Right ventricle myocardium inferior (tissue), 1 donor: Measurements from ENCODE around the gene SLC16A13. TPM values are rescaled to one million over a fixed set of nuclear protein-coding genes. Genes with fewer than 3 reads are reported as not detected.
"Not testable (repeated sequence)": the region's sequence is repeated elsewhere in the genome, so short reads cannot be mapped to it uniquely, and the experiment has no call there.

ENCODE experiments used
- ATAC-seq: fragments of 200-7000 bp; cut with Tn5 transposase; one replicate; pipeline ENCODE4 v1.9.1; 2020; ENCODE audit warnings: mild to moderate bottlenecking, moderate library complexity
- DNase-seq: peaks from one replicate; pipeline ENCODE4 v3.0.0; 2021; ENCODE audit errors: missing footprints
- intact Hi-C: fragments of 100-400 bp; cut with DNase I; formaldehyde crosslinking; loops from one replicate; pipeline ENCODE4 v1.11.0; 2022
- total RNA-seq: library from RNA; stranded (reverse); fragmentation: NEBNext Ultra II Directional; extraction: Animal tissue kit (Norgen Biotek cat#: 25700); gene quantifications from one replicate; pipeline ENCODE4 v1.2.1, GENCODE V29; 2021
- donor health status: DM: no; HTN: yes; CAD: no; lungs with severe emphysema.

Gene SLC16A13
- total RNA-seq, 1 donor from 2014 or later: 1.8 TPM

DNA sequence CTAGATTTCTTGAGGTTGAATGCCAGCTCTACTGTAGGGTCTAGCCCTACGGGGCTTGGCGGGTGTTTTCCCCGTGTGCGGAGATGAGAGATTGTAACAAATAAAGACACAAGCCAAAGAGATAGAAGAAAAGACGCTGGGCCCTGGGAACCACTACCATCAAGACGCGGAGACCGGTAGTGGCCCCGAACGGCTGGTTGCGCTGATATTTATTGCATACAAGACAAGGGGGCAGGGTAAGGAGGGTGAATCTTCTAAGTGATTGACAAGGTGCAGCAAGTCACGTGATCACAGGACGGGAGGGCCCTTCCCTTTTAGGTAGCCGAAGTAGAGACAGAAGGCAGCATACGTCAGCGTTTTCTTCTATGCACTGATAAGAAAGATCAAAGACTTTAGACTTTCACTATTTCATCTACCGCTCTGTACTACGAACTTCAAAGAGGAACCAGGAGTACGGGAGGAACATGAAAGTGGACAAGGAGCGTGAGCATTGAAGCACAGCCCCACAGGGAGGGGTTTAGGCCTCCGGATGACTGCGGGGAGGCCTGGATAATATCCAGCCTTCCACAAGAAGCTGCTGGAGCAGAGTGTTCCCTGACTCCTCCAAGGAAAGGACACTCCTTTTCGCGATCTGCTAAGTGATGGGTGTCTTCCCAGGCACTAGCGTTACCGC is 11.0 kb downstream of the SLC16A13 start:
- not testable (repeated sequence) for DNase-seq, ATAC-seq
- intact Hi-C loops: loop anchor here (1.0 to 2.0 kb wide), 2 partner anchors 89 to 130 kb away; no protein-coding TSS in a partner anchor

DNA sequence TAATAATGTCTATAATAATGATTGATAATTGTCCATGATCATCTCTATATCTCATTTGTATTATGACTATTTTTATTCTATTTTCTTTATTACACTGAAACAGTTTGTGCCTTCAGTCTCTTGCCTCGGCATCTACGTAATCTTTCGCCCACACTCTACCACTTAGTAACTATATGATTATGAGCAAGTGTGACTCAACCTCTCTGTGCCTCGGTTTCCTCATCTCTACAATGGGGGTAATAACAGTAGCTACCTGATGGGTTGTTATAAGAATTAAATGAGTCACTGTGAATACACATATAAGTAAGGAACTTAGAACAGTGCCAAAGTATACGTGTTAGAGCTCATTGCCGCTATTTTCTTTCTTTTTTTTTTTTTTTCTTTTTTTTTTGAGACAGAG is 11.8 kb downstream of the SLC16A13 start:
- DNase-seq: no peak
- intact Hi-C loops: loop anchor here (2.0 kb wide), 1 partner anchor 129 kb away; no protein-coding TSS in a partner anchor
- ATAC-seq: no peak

DNA sequence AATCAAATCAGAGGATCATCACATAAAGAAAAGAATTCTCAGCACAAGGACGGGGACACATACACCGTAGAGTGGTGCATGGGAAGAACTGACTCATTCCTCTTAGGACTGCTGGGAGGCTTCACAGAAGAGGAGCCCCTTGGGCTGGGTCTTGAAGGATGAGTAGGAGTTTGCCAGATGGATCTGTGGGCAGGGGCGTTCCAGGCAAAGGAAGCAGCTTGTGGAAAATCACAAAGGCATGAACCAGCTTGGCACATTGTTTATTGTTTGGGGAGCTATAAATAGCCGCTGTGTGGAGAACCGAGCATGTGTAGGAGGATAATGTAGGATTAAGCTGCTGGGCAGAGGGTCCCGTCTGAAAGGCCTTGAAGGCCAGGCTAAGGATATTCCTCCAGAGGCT is 13.2 kb downstream of the SLC16A13 start:
- intact Hi-C loops: no loop called here
- ATAC-seq (no peak), DNase-seq (no peak)

DNA sequence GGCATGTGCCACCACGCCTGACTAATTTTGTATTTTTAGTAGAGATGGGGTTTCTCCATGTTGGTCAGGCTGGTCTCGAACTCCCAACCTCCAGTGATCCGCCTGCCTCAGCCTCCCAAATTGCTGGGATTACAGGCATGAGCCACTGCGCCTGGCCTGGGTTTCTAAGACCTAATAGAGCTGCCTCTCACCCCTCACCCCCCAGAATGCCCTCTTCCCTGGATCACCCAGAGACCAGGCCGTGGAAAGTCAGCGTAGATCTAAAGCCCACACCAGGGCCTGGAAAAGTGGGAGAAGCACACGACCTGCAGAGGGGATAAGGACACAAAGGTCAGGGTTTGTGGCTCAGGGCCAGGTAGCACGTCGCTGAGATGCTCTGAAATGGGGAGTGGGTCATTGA is 14.8 kb downstream of the SLC16A13 start:
- ATAC-seq, DNase-seq, intact Hi-C loops: not testable (repeated sequence)

DNA sequence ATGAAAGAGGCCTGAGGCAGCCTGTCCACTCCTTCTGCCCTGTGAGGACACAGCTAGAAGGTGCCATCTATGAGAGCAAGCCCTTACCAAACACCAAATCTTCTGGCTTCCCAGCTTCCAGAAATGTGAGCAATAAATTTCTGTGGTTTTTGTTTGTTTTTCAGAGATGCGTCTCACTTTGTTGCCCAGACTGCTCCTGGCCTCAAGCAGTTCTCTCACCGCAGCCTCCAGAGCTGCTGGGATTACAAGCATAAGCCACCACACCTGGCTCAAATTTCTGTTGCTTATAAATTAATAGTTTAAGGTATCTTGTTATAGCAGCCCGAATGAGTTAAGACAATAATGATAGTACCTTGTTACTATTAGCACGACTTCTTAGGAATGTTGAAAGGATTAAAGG is 20.6 kb downstream of the SLC16A13 start:
- intact Hi-C loops: no loop called here
- no peak for DNase-seq
- no peak for ATAC-seq

DNA sequence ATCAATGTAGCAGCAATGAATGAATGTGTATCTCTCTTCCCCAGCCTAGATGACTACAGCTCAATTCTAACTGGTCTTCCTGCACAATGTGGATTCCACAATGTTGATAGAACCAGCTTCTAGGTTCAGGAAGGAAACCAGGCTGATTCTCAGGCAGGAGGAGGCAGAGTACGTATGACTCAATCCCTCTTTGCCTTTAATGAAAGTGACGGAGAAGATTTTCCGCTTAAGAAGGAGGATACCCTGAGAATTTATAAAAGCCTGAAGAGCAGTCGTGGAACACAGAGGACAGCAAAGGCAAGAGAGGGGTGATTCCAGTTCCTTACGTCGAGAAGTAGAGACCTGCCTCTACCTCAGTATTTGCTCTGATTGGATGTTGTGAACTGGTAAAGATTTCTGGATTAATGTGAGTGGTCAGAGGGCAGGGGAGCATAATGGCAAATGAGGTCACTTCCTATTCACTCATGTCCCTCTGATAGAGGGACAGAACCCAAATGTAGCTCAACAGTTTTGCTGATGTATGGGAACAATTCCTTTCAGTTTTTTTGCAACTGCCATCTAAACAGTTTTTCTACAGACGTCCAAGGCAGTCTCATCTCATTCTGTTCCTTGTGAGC is 23.1 kb downstream of the SLC16A13 start:
- intact Hi-C loops: no loop called here
- DNase-seq (no peak), ATAC-seq (no peak)

DNA sequence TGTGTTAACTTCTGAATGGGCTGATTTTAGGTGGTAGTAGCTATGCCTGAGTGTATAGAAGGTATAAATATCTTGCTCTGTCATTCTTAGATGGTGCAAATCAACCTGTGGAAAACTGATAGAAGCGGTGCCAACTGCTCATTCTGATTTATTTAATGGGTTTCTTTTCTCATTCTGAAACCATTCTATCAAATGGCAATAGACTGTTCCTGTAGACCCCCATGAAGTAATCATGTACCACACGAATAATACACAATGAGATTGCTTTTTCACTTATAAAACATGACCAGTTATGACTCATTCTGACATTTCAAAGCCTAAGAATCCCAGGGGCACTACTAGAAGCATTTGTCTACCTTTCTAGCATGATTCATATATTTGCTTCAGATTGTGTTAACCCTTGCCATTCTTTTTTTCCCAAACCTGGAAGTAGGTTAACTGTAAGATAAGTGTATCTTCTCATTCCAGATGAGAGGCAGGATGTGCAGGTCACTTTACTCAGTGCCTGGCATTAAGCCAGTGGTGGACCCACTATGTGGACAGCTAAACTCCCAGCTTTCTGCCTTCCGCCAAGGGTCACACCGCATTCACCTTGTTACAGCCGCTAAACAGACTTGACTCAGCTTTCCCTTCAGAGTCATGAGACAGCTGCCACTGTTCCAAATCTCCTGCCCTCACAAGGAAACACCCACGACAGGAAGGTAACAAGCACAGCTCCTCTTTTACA is 24.5 kb downstream of the SLC16A13 start:
- ATAC-seq (no peak), DNase-seq (no peak)
- intact Hi-C loops: no loop called here

DNA sequence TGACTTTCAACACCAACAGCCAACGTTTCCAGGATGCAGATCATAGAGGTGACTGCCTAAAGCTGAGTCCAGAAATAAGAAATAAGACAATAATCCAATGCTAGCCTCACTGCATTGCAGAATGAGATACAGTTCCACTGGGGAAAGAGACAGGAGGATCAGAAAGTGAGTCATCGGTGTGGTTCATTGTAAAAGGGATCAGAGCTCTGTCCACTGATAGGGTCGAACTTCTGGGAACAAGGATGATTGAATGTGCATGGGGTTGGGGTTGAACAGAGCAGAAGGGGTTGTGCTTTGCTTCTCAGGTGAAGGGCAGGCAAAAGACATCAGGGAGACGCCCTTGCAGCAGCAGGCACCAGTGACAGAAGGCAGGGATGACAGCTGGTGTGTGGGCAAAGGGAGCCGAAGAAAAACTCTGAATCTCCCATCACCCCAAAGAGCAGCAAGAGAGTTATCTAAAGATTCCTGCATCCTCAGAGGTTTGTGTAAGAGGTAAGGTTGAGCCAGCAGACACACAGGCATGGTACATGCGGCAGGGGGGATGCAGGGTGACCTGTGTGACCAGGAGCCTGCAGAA is 27.8 kb downstream of the SLC16A13 start:
- DNase-seq (no peak), ATAC-seq (no peak)
- intact Hi-C loops: no loop called here

DNA sequence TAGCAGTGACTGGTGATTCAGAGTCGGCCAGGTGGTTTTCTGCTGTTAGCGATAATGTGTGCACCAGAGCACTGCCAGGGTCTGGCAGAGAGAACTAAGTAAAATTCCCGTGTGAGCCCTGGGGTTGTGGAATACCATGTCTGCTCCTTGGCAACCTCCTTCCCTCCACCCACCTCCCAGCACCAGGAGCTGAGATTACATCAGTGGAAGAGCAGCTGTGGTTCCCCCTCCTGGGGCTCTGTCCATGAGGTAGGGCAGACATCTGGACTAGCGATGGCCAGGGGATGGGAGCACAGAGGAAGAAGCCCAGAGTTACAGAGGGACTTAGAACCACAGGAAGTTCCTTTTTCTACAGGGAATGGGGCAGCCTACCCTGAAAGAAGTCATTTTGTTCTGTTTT is 28.4 kb downstream of the SLC16A13 start:
- DNase-seq: no peak
- no peak for ATAC-seq
- intact Hi-C loops: no loop called here

DNA sequence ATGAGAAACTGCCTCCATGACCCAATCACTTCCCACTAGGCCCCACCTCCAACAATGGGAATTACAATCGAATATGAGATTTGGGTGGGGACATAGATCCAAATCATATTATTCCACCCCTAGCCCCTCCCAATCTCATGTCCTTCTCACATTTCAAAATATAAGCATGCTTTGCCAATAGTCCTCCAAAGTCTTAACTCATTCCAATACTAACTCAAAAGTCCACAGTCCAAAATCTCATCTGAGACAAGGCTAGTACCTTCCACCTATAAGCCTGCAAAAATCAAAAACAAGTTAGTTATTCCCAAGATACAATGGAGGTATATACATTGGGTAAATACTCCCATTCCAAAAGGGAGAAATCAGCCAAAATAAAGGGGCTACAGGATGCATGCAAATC is 31.4 kb downstream of the SLC16A13 start:
- ATAC-seq (no peak), DNase-seq (no peak)
- intact Hi-C loops: no loop called here

DNA sequence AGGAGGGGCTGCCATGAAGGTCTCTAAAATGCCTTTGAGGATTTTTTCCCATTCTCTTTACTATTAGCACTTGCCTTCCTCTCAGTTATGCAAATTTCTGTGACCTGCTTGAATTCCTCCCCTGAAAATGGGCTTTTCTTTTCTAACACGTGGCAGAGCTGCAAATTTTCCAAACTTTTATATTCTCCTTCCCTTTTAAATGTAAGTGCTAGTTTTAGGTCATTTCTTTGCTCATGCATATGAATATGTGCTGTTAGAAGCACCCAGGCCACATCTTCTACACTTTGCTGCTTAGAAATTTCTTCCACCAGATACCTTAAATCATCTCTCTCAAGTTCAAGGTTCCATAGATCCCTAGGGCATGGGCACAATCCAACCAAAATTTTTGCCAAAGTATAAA is 32.5 kb downstream of the SLC16A13 start:
- ATAC-seq (no peak), DNase-seq (no peak)
- intact Hi-C loops: no loop called here

DNA sequence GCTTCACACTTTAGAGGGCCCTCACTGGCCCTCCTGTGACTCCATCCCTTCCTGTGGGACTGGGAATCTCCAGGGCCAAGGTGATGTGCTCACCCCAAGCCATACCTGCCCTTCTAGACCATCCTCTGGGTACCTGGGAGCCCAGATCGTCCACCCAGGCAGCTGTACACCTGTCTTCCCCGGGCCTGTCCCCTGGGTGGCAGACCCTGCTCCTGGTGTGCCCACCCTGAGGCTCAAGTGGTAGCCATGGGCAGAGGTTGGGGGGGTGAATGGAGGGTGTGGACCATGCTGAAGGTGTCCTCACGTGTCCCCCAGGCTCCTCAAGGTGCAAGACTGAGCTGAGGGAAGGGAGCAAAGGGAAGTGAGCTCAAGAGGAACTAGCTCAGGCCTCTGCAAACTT is 34.9 kb downstream of the SLC16A13 start:
- intact Hi-C loops: no loop called here

DNA sequence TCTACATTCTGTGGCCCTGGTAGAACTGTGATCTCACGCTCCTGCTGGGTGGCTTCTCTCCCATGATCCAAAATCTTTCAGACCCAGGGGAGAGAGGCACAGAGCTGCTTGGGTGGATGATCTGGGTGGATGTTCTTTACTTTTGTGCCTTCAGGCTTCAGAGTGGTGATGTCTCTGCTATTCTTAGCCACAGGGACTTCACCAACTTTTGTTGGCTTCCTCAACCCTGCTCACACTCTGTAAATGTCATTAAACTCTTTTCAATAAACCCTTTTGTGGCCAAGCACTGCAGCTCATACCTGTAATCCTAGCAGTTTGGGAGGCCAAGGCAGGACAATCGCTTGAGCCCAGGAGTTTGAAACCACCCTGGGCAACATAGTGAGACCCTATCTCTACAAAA is 36.6 kb downstream of the SLC16A13 start:
- ATAC-seq: no peak
- DNase-seq: no peak
- intact Hi-C loops: no loop called here

More for the DNA sequence above, 34.9 kb downstream of the SLC16A13 start:
- ATAC-seq (no peak), DNase-seq (no peak)

DNA sequence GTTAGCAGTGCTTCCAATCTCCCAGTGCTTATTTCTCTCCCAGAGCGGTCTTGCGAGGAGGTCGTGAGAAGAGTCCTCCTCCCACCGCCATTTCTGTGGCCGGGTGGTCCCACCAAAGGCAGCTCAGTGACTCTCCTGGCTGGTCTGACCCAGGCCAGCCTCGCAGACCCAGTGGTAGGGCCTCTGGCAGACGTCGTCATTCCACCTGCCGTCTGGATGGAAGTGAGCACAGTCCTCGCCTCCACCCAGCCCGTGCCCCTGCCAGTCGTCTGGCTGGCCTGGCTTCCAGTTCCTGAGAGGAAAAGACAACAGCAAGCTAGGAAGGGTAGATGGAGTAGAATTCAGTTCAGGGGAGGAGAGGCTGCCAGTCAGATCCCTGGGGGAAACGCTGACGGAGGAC is 39.1 kb downstream of the SLC16A13 start:
- no peak for DNase-seq
- no peak for ATAC-seq
- intact Hi-C loops: no loop called here

DNA sequence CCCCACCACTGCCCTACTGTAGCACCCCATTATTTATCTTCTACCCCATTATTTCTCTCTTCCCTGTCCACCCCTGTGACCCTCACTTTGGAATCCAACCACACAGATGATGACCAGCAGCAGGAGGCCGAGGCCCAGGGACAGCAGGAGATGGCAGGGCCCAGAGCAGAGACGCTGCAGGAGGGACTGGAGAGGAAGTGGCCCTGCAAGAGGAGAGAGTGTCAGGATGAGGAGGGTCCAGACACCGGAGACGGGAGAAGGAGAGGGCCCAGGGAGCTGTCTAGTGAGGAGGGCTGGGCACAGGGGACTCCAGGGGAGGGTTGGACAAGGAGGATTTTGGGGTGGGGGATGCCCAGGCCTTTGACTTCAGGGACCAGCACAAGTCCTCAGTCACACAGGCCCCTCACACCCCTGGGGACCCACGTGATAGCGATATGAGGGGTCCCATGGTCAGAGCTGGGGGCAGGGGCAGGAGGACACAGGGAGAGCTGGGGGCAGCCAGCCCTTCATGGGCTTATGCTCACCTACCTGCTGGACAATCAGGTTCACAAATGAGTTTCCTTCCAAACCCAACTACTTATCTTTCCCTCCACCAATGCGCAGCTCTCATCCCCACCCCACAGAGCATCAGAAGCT is 42.2 kb downstream of the SLC16A13 start:
- ATAC-seq (no peak), DNase-seq (no peak)
- intact Hi-C loops: no loop called here

DNA sequence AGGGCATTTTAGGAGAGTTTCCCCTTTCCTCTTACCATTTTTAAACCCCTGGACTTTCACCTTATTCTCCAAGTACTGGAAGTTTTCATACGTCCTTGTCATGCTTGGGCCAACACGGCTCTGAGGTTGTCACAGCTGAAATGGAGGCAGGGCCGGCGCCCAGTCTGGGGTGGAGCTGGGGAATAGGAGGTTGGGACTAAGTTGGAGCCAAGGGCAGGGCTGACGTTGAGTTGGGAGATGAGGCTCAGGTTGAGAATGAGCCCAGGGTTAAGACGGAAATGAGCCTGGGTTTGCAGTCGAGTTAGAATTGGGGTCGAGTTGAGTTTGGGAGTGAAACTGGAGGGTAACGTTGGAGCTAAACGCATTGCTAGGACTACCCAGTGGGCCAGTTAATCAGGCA is 42.9 kb downstream of the SLC16A13 start:
- no peak for ATAC-seq
- intact Hi-C loops: no loop called here
- DNase-seq: no peak

DNA sequence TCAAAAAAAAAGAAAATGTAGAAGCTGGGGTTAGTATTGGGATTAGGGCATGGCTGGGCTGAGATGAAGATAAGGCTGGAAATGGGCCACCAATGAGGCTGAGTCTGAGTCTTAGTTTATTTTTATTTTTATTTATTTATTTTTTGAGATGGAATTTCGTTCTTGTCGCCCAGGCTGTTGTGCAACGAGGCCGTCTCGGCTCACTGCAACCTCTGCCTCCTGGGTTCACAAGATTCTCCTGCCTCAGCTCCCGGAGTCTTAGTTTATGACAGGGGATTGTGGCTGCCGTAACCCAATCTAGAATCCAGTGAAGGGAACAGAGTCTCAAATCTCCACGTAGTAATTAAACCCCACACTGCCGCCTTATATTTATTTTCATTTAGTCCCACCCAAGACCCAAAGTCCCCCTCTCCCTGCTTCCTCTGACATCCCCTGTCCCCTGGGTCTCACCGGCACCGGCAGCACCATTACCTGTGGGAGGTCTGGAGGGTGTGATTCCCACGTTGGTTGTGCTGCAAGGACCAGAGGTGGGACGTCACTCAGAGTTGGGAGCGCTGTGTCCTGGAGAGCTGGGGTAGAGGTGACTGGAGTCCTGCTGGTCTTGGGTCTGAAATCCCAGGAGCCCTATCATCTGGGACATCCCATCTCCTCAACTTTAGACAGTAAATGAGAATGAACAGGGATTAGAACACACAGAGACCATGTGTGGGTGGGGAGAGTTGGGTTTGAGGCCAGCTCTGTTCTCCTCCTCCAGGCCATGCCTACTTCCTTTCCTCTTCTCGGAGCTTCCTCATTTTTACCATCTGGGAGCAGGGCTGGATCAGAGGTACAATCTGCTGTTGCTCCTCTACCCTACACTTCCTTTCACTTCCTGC is 44.0 kb downstream of the SLC16A13 start, which contains the start of gene CLEC10A:
Gene CLEC10A (minus strand): TSS at position 671 of the 875 bp plus-strand sequence. CDS start 1,439 bp downstream, outside the sequence.
- ATAC-seq (no peak), DNase-seq (no peak)
- intact Hi-C loops: no loop called here

DNA sequence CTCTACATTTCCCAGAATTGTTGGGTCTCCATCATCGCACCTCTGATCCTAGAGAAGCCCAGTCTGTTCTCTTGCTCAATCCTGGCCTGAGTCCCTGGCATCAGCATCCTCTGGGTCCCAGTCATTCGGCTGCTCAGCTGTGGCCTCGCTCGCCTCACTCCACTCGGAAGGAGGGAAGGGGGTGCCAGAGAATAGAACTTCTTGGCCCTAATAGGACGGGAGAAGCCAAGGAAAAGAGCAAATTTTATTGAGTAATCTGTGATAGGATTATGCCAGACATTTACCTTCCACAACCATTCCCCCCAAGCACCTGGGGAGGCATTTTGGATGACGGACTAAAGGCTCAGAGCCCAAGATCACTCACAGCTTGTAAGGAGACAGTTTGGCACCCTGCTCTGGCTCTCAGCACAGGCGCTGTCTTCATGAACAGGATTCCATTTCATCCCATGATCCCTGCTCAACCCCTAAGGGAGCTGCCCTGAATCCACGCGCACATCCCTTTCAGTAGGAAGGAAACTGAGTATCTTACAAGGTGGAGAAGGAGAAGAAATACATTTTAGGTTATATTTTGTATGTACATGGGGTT is 44.7 kb downstream of the SLC16A13 start:
- DNase-seq (no peak), ATAC-seq (peak; percentile 93)
- intact Hi-C loops: no loop called here
